ENCODE measurements around the gene CLCN7.

- TF ChIP-seq CTCF (IDR thresholded peaks at IDR 0.05 in 4 of 5, conservative IDR thresholded peaks at IDR 0.05 in 1 of 5) (peak; percentile 25 to 69 (median 60)), POLR2A (IDR thresholded peaks at IDR 0.05) (no peak)
Observed at GRCh38 chr16:1413684-1414531, 60.9 kb downstream of the CLCN7 start.
